DMS79 (cell line): ENCODE measurements around the gene ZSWIM1.
A peak's percentile ranks its signal among the peaks of the same experiment; 100 is the strongest.

Experiments
- DNase-seq: peaks from one replicate; lab custom pipeline; 2025; lab: John Stamatoyannopoulos, UW

The ZSWIM1 gene

DNA sequence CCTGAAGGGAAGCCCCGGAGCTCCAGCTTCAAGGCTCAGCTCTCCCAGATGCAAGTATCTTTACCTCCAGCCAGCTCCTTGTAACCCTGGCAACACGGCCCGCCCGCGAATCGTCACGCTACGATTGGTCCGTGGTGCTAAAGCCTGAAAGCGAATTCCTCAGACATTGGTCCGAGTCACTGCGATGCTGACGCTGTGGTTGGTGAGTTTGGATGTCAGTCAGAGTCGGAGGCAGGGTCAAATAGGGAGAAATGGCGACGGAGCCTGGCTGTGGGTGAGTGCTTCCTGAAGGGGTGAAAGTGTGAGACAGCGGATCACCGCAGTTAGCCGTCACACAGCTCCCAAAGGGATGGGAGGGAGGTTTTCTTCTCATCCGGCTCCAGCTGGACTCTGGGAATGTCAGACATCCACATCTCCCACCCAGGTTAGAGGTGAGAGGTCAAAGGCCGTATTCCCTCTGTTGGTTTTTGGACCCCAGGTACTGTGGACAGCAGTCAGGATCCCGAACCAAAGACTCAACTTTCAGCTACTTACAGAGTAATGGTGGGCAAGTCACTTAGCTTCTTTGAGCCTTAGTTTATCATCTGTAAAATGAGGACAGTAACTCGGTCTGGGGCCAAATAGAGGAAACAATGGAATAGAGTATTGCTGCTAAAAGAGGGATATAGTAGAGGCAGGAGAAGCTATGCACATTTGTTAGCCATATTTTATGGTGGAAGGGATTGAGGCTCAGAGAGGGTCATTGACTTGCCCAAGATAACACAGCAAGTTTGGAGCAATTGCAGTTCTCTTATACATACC, at the start of gene ZSWIM1:
ZSWIM1 (plus strand) TSS at position 240 of the 801 bp plus-strand sequence. CDS start 1,366 bp downstream, outside the sequence.
- peak; percentile 90 for DNase-seq

DNA sequence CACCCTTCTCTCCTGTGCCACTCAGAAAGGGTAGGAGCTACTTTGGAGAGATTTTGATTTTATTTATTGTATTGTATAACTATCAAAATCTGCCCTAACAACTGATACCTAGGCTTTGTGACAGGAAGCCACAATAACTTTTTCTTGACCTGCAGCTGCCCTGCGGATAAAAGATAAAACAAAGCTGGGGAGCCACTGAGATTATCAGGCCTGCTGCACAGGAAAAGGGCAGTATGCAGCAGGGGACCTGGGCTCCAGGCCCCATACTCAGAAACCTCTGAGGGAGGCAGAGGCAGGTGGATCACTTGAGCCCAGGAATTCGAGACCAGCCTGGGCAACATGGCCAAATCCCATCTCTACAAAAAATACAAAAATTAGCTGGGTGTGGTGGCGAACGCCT, 48.4 kb upstream of the ZSWIM1 start:
- no peak for DNase-seq

DNA sequence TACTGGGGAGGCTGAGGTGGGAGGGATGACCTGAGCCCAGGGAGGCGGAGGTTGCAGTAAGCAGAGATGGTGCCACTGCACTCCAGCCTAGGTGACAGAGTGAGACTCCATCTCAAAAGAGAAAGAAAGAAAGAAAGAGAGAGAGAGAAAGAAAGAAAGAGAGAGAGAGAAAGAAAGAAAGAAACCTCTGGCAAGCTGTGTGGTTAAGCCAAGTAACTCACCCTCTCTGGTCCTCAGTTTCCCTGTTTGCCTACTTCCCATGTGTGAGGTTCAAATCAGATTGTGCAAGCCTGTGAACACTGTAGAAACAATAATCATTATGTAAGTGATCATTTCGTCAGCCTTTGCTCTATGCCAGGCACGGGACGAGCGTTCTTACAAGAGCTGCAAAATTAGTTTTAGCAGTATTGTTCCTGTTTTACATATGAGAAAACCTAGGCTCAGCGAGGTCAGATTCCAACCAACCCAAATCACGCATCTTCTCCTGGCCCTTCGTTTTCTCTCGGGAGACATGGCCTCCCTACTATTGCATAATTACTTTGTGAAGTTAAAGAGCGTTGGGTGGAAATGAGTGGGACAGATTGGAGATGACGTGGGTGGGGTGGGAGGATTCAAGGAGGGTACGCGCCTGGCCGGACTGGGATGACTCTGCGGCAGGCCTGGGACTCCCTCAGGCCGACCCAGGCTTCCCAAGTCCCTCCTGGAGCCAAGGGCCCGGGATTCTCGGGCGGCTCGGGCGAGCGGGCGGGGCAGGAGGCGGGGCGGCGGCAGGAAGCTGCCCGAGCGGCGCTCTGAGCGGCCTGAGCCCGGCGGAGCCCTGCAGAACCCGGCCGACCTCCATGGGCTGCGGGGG, 47.8 kb upstream of the ZSWIM1 start, which contains the start of gene SNX21:
SNX21 (plus strand) TSS at position 770 of the 853 bp plus-strand sequence. CDS start 121 bp downstream, outside the sequence.
- no peak for DNase-seq

DNA sequence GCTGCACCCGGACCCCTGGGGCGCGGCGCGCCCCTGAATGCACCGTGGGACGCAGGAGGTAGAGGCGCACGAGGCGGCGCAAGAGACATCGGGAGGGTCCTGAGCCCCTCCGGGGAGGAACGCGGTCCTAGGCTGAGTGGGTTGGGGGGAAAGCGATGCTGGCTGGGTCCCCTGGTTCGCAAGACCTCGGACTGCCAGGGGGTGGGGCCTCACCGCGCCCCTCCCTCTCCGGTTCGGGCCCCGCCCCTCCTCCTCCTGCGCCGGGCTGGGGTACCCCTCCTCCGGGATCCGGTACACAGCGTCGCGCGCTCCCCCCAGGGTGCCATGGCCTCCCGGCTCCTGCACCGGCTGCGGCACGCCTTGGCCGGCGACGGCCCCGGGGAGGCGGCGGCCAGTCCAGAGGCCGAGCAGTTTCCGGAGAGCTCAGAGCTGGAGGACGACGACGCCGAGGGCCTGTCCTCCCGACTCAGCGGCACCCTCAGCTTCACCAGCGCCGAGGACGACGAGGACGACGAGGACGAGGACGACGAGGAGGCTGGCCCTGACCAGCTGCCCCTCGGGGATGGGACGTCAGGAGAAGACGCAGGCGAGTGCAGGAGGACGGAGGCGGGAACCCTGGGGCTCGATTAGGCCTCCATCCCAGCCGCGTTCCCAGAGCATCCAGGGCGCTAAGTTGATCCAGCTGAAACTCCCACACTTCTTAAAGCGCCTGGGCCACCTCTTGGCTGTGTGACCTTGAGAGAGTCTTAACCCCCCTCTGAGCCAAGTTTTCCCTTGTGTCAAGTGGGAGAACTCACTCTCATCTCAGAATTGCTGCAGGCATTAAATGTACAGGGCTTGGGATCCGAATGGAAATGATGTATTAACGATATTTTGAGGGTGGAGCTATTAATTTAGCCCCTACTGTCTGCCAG, 46.9 kb upstream of the ZSWIM1 start:
- no peak for DNase-seq

DNA sequence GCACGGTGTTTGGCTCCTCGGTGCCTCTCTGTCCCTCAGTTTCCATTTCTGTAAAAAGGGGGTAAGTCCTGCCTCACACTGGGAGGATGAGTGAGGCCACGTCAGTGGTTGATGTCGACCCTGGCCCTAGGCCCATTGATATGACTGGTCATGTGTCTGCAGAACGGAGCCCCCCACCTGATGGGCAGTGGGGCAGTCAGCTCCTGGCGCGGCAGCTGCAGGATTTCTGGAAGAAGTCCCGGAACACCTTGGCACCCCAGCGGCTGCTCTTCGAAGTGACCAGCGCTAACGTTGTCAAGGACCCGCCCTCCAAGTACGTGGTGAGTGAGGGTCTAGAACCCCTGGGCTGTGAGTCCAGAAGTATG, 46.2 kb upstream of the ZSWIM1 start:
- no peak for DNase-seq

DNA sequence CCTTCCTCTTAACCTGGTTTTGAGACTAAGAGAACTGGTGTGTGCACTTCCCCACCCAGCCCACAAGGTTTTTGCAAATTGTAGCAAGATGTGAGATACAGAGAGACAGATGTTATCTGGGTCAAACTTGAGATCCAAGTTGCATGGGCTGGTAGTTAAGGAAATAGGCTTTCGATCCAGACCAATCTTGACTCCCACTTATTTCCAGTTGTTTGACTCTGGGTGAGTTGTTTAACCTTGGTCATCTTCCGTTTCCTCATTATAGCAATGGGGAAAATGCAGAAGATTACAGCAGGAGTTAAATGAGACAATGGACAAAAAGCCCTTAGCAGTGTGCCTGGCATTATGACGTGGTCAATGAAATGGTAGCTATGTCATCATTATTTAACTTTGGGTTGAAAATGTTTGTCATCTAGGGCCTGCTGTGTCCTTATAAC, 45.7 kb upstream of the ZSWIM1 start:
- DNase-seq = no peak

DNA sequence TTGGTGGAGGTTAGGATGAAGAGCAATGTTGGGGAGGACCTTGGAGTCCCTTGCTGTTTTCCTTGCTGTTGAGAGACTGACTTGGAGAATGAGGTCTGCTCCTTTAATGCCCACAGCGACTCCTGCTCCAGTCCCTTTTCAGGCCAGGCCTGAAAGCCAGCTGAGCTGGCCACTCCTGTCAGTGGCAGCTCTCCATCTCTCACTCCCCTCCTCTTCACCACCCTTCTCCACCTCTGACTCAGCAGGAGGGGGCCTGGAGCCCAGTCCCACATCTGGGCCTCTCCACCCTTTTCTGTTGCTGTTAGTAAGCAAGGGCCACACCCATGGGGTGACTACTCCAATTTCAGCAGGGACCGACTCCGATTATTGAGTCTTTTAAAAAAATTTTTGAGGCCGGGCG, 45.2 kb upstream of the ZSWIM1 start:
- no peak for DNase-seq

DNA sequence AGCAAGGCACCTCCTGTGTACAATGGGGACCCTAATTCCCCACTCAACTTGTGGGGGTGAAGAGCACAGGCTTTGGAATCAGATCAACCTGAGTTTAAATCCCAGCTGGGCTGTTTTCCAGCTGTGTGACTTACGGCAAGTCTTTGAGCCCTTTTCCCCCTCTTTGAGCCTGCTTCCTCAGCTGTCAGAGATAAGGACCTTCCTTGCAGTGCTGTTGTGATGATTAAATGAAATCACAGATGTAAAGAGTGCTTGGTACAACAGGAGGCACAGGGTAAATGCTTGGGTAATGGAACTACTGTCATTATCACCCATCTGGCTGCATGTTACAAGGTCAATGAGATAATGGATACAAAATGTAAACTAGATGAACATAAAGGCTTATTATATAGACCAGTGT, 44.2 kb upstream of the ZSWIM1 start:
- DNase-seq = no peak

DNA sequence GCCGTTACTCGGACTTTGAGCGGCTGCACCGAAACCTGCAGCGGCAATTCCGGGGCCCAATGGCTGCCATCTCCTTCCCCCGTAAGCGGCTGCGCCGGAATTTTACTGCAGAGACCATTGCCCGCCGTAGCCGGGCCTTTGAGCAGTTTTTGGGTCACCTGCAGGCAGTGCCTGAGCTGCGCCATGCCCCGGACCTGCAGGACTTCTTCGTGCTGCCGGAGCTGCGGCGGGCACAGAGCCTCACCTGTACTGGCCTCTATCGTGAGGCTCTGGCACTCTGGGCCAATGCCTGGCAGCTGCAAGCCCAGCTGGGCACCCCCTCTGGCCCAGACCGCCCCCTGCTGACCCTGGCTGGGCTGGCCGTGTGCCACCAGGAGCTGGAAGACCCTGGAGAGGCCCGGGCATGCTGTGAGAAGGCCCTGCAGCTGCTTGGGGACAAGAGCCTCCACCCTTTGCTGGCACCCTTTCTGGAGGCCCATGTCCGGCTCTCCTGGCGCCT, 40.3 kb upstream of the ZSWIM1 start:
- DNase-seq = no peak

DNA sequence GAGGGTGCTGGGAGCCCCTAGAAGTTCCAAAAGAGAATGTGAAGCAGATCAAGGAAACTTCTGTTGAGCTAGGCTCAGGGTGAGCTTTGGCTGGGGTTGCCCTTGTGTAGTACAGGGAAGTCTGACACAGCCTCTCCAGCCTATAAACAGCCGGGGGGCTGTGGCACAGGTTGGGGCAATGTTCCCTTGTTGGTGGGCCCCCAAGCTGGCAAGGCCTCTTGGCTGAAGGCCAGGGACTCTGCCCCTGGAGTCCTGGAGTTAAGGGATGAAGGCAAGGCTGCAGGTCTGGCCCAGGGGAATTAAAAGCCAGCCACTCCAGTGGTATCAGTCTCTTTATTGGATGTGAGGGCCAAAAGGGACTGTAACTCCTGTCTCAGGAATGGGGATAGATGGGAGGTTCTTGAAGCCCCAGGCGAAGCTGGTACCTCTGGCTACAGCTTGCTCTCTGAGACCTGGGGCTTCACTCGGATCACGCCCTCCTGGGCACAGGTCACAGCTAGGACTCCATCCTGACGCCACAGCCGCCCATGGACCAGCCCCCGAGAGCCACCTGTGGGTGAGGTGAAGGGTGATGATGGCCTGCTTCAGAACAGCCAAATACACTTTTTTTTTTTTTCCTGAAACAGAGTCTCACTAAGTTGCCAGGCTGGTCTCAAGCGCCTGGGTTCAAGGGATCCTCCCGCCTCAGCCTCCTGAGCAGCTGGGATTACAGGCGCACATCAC, 39.5 kb upstream of the ZSWIM1 start:
- DNase-seq = no peak

DNA sequence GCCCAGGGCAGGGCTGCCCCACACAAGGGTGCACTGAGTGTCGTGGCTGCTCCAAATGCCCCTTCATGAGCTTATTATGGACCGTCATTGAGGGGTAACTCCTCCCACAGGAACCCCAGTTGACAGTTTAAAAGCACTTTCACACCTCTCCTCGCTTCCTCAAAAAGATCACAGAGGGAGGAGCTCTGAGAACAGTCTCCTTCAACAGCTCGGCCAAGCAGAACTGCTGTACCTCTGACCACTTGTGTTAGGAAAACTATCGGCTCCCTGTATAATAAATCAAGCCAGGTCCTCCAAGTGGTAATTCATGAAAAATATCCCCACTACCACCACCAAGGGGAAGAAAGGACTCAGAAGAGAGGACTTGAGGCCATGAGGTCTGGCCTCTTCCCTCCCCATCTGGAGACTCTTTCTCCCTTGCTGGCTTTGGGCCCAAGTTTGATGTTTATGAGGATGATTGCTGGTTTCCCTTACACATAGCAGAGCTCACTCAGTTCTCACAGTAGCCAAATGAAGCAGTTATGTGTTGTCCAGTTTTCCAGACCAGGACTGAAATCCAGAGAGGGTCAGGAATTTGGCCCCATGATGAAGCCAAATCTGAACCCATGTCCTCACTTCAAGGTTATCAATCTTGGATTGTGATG, 38.7 kb upstream of the ZSWIM1 start:
- no peak for DNase-seq

DNA sequence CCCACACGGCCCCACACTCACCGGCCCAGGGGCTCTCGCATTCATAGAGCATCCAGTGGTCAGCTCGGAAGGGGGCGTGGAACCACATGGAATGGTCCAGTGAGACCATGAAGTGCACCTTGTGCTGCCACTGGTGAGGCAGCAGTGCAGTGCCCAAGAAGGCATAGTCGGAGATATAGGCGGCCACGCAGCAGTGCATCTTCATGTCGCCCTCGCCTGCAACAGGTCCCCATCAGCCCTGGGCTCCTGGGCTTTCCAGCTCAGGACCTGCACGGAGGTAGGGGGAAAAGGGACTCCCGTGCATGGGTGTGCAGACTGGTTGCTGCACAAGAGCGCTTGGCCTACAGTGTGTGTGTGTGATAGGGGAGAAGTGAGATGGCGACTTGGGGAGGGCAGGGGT, 37.5 kb upstream of the ZSWIM1 start:
- no peak for DNase-seq

DNA sequence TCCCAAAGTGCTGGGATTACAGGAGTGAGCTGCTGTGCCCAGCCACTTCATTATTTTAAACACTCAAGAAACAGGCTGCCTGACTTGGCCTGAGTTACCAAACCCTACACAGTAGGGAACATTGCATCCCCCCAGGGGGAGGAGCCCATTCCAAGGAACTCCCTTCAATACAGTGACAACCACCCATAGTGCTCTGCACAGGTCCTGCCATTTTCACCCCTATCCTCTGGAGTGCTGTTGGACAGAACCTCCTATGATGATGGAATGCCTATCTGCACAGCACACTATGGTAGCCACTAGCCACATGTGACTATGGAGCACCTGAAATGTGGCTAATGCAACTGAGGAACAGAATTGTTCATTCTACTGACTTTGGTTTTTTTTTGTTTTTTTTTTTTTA, 35.6 kb upstream of the ZSWIM1 start:
- DNase-seq = no peak

DNA sequence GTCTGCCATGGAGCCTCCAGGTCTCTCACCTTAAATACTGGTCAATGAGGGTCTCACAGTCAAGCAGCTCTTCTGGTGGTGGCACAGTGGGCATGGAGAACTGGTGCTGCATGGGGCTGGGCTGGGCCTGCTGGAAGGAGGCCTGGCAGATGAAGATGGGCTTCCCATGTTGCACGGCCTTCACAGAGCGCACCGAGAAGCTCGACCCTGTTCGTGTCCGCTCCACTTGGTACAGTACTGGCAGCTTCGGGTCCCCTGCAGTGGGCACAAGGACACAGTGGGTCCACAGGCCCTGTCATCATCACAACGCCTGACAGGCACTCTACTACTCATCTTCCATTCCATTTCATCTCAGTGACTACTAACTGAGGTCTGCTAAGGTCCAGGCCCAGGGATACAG, 32.6 kb upstream of the ZSWIM1 start:
- no peak for DNase-seq

DNA sequence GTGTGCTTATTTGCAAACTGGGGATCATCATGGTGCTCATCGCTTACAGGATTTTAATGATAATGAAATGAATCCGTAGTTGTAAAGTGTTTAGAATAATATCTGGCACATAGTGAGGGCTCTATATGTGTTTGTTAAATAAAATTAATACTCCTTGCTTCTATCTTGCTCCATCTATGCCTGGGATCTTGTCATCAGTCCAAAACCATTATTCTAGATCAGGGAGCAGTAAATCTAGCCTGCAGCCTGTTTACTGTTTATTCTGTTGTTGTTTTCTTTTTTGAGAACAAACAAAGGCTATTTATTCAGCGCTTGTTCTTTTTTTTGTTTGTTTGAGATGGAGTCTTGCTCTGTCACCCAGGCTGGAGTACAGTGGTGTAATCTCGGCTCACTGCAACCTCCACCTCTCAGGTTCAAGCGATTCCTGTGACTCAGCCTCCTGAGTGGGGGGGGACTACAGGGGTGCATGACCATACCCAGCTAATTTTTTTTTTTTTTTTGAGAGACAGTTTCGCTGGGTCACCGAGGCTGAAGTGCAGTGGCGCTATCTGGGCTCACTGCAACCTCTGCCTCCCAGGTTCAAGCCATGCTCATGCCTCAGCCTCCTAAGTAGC, 32.0 kb upstream of the ZSWIM1 start:
- DNase-seq = no peak

DNA sequence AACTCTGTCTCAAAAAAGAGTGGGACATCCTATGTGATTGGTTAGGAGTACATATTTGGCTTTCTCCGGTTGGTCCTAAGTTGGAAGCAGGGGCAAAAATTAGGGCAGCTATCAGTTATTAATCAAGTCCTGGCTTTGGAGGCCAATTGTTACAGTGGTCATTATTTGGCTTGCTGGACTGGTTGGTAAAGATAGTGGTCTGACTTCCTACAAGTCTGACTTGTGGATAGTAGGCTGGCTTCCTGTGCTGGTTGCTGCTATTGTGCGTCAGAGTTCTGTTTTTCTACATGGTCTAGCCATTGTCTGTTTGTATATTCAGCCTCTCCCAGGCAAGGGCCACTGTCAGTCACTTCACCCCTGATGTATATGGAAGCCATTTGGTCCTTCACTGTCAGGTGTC, 30.8 kb upstream of the ZSWIM1 start:
- DNase-seq = no peak

DNA sequence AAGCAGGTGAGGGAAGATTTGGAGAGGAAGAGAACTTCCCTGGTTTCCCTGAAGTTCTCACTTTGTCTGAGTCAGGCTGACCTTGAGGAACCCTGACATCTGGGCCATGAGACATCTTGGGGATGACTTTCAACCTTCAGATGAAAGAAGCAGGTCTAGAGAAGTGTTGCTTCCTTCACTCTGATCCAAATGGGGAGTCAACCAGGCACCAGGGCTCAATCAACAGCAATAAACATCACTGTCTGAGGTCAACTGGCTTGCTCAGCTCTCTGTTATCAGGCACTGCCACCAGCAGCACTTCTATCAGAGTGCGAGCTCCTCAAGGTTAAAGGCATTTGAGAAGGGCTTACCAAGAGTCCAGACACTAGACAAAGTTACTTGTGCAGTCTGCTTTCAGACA, 30.1 kb upstream of the ZSWIM1 start:
- no peak for DNase-seq

DNA sequence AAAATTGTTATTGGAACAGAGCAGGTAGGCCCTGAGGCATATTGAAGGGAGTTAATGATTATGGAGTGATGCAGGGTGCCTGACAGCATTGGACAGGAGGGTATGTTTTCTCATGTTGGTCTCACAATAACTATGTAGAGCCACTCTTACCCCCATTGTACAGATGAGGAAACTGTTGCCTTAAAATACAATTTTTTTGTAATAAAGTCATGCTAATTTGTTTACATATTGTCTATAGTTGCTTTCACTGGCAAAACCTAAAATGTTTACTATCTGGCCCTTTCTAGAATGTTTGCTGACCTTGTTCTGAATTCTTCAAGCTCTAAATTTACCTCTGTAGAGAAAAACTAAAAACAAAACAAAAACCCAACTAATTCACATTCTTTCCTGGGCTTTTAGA, 29.5 kb upstream of the ZSWIM1 start:
- DNase-seq = no peak

DNA sequence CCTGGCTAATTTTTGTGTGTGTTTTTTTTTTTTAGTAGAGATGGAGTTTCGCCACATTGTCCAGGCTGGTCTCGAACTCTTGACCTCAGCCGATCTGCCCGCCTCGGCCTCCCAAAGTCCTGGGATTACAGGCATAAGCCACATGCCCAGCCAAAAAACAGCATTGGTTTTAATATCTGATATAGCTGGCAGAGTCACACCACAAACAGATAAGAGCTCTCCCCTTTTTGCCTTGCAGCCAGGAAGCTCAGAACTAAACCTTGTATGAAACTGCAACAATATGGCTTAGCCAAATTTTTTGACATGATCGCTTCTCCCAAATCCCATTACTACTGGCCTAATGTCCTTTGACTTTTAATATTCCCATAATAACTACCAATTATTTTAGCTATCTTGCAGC, 28.7 kb upstream of the ZSWIM1 start:
- no peak for DNase-seq

DNA sequence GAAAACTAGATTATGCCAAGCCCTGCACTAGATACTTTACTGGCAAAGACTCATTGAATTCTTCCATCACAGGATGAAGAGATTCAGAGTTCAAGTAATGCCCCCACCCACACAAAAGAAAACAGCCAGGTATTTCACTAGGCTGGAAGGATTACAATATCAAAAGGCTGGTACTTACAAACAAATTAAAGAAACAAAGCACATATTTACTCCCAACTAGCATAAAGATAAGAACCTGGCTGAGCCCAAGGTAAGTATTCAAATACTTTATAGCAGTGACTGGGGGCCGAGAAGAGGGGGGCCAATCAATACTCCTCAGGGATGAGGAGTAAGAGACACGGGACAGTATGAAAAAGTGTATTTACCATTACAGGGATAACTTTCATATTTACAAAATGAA, 27.5 kb upstream of the ZSWIM1 start:
- DNase-seq = no peak
